SU-DHL-6 (cell line): ENCODE results near the gene RAB22A.

Experiments
- H2AFZ ChIP-seq: fragments of 200-600 bp; sonication (generic); 2 replicates; pipeline ENCODE4 v1.6.1; 2014; ENCODE audit warnings: low read depth, mild to moderate bottlenecking, moderate library complexity, mixed read lengths, antibody characterized with exemption, low read length; ENCODE audit not compliant: severe bottlenecking
- H3F3A ChIP-seq: fragments of 200-600 bp; shearing (Covaris generic); 2 replicates; pipeline ENCODE4 v1.6.0; 2016; ENCODE audit warnings: antibody characterized with exemption, mild to moderate bottlenecking; ENCODE audit not compliant: insufficient read depth
- H3K27ac ChIP-seq: fragments of 200-600 bp; sonication (generic); 2 replicates; pipeline ENCODE4 v1.5.1; 2016; ENCODE audit warnings: low read depth, mild to moderate bottlenecking, low read length, moderate library complexity, mixed read lengths
- H3K27me3 ChIP-seq: fragments of 200-600 bp; sonication (generic), shearing (Covaris generic); 2 replicates; pipeline ENCODE4 v1.6.0; 2014; ENCODE audit warnings: mild to moderate bottlenecking, low read length
- H3K36me3 ChIP-seq: fragments of 200-600 bp; sonication (generic); 2 replicates; pipeline ENCODE4 v1.6.1; 2014; ENCODE audit warnings: mild to moderate bottlenecking, low read length, mixed read lengths
- H3K4me2 ChIP-seq: fragments of 300-600, 200-600 bp; shearing (Covaris generic), sonication (generic); 2 replicates; pipeline ENCODE4 v1.6.0; 2014; ENCODE audit warnings: low read length, low read depth, mild to moderate bottlenecking; ENCODE audit not compliant: poor library complexity, severe bottlenecking
- H3K4me3 ChIP-seq: fragments of 200-600 bp; sonication (generic); 2 replicates; pipeline ENCODE4 v1.5.1; 2014; ENCODE audit warnings: antibody characterized with exemption, low read length, mild to moderate bottlenecking, mixed read lengths; ENCODE audit not compliant: insufficient read depth, poor library complexity, severe bottlenecking
- H3K79me2 ChIP-seq: fragments of 200-600 bp; sonication (generic); 2 replicates; pipeline ENCODE4 v1.6.1; 2014; ENCODE audit warnings: mild to moderate bottlenecking, low read length, moderate library complexity; ENCODE audit not compliant: insufficient read depth
- H3K9ac ChIP-seq: fragments of 200-600 bp; sonication (generic); 2 replicates; pipeline ENCODE4 v1.7.0; 2014; ENCODE audit warnings: mild to moderate bottlenecking, low read length
- H3K9me2 ChIP-seq: fragments of 200-600 bp; sonication (generic); replicated peaks from 2 replicates; pipeline ENCODE4 v1.6.1; 2014; ENCODE audit warnings: low read length; ENCODE audit not compliant: insufficient read depth
- H3K9me3 ChIP-seq: fragments of 200-600 bp; sonication (generic); 2 replicates; pipeline ENCODE4 v1.6.1; 2014; ENCODE audit warnings: low read length, mixed read lengths; ENCODE audit not compliant: insufficient read depth
- H4K20me1 ChIP-seq: fragments of 200-600 bp; sonication (generic); 2 replicates; pipeline ENCODE4 v1.6.1; 2014; ENCODE audit warnings: low read depth, mild to moderate bottlenecking, antibody characterized with exemption, low read length, moderate library complexity, mixed read lengths
- EZH2phosphoT487 ChIP-seq: fragments of 200-600 bp; sonication (generic), shearing (Covaris generic); conservative IDR thresholded peaks from 2 replicates; pipeline ENCODE4 v1.6.1; 2018; ENCODE audit warnings: mild to moderate bottlenecking, antibody characterized with exemption, low read length, moderate library complexity, mixed read lengths
- TF ChIP-seq, protein P1 (sequence below): fragments of 200-600 bp; sonication (generic); IDR thresholded peaks from one replicate; pipeline ENCODE4 v1.5.1; 2017; ENCODE audit warnings: antibody characterized with exemption, mild to moderate bottlenecking, low read length, moderate library complexity; ENCODE audit not compliant: insufficient read depth, poor library complexity, severe bottlenecking

The RAB22A gene

DNA sequence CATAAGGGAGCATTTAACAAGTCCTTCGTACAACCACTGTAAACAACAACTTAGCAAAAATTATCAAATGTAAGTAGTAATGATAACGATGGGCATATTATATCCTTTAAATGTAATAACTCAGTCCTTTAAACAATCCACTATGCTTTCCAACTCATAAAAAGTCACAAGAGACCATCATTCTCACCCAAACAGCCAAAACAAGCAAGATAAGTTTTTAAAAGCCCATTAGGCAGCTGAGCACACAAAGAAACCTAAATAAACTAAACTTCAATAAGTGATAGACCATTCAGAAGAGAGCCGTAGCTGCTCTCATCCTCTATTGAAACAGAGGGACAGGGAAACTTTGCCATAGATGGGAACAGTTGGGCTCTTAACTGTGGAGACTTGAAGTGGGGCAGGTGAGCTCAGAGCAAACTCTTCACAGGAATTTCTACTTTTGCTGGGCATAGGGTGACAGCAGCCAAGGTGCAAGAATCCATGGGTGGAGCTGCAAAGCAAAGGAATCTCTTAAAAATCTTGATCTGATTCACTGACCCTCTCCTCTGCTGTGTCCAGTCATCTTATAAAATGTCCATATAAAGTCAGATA lies 22.5 kb downstream of the RAB22A start:
- H2AFZ ChIP-seq: no peak overlapping the region
- no peak overlapping the region for H3K27ac ChIP-seq
- TF ChIP-seq, protein P1, sequence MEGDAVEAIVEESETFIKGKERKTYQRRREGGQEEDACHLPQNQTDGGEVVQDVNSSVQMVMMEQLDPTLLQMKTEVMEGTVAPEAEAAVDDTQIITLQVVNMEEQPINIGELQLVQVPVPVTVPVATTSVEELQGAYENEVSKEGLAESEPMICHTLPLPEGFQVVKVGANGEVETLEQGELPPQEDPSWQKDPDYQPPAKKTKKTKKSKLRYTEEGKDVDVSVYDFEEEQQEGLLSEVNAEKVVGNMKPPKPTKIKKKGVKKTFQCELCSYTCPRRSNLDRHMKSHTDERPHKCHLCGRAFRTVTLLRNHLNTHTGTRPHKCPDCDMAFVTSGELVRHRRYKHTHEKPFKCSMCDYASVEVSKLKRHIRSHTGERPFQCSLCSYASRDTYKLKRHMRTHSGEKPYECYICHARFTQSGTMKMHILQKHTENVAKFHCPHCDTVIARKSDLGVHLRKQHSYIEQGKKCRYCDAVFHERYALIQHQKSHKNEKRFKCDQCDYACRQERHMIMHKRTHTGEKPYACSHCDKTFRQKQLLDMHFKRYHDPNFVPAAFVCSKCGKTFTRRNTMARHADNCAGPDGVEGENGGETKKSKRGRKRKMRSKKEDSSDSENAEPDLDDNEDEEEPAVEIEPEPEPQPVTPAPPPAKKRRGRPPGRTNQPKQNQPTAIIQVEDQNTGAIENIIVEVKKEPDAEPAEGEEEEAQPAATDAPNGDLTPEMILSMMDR: no peak
- TF ChIP-seq EZH2phosphoT487: no peak
- H3K9me3 ChIP-seq: no peaks in the 10 kb centered on the region
- H3K4me3 ChIP-seq: no peak overlapping the region
- no peaks in the 10 kb centered on the region for H3K27me3 ChIP-seq
- H3K79me2 ChIP-seq: peaks cover 55% of the 10 kb centered on the region
- H3K36me3 ChIP-seq: no peaks in the 10 kb centered on the region
- no peak overlapping the region for H3K4me2 ChIP-seq
- no peaks in the 10 kb centered on the region for H3F3A ChIP-seq
- H3K9me2 ChIP-seq: no peaks in the 10 kb centered on the region
- H3K9ac ChIP-seq: no peak overlapping the region
- H4K20me1 ChIP-seq: no peaks in the 10 kb centered on the region

DNA sequence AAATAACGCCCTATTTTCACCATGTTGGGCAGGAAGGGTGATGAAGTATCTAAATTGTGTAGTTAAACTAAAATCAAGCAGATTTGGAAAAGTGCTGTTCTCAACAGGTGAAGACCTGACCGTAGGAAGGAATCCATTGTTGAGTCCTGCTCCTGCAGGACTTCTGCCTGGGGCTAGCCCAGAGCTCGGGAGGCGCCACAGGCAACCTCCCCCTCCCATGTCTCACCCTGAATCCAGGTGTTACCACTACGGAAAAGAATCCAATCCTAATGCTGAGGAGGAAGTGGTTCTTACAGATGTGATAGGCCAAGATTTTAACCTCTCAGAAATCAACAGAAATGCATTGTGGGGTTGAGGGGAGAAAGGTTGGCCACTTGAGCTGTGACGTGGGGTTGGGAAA lies 30.2 kb downstream of the RAB22A start:
- no peaks in the 10 kb centered on the region for H4K20me1 ChIP-seq
- peaks cover 43% of the 10 kb centered on the region for H3K79me2 ChIP-seq
- H3K27ac ChIP-seq: no peak overlapping the region

DNA sequence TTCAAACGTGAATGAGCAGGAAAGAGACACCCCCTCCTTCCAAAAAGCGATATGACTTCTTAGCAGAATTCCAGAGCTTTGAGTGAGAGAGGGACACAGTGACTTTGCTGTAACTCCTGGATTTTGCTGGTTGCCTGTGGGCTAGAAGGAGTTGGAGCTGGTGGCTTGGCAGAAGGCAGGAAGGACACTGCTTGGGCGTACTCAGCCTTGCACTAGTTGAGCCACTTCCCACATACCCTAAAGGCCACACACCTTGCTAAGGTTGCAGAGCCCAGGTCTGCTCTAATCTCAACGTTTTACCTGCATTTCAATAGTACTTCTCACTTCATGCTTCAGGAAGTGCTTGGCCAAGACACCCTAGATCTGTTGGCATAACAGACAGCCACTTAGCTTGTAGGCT lies 30.6 kb downstream of the RAB22A start:
- peaks cover 40% of the 10 kb centered on the region for H3K79me2 ChIP-seq
- no peak overlapping the region for H3K4me3 ChIP-seq
- H3K27ac ChIP-seq: no peak overlapping the region
- no peak for TF ChIP-seq EZH2phosphoT487
- TF ChIP-seq, protein P1: no peak
- no peaks in the 10 kb centered on the region for H4K20me1 ChIP-seq
- H3K9me3 ChIP-seq: no peaks in the 10 kb centered on the region
- no peak overlapping the region for H3K4me2 ChIP-seq
- H3K9me2 ChIP-seq: no peaks in the 10 kb centered on the region
- H3K36me3 ChIP-seq: no peaks in the 10 kb centered on the region
- H3K9ac ChIP-seq: no peak overlapping the region
- no peaks in the 10 kb centered on the region for H3K27me3 ChIP-seq
- no peaks in the 10 kb centered on the region for H3F3A ChIP-seq
- H2AFZ ChIP-seq: no peak overlapping the region

More for the DNA sequence above, 30.2 kb downstream of the RAB22A start:
- Histone ChIP-seq H3K9ac (no peak overlapping the region), H3K9me3 (no peaks in the 10 kb centered on the region), H3K27me3 (no peaks in the 10 kb centered on the region), H3K4me3 (no peak overlapping the region), H3K9me2 (no peaks in the 10 kb centered on the region), H3F3A (no peaks in the 10 kb centered on the region), H3K36me3 (no peaks in the 10 kb centered on the region), H2AFZ (no peak overlapping the region), H3K4me2 (no peak overlapping the region)
- TF ChIP-seq, protein P1: no peak
- TF ChIP-seq EZH2phosphoT487: no peak
